ENCODE data around the gene LPCAT1.

LPCAT1 gene

DNA sequence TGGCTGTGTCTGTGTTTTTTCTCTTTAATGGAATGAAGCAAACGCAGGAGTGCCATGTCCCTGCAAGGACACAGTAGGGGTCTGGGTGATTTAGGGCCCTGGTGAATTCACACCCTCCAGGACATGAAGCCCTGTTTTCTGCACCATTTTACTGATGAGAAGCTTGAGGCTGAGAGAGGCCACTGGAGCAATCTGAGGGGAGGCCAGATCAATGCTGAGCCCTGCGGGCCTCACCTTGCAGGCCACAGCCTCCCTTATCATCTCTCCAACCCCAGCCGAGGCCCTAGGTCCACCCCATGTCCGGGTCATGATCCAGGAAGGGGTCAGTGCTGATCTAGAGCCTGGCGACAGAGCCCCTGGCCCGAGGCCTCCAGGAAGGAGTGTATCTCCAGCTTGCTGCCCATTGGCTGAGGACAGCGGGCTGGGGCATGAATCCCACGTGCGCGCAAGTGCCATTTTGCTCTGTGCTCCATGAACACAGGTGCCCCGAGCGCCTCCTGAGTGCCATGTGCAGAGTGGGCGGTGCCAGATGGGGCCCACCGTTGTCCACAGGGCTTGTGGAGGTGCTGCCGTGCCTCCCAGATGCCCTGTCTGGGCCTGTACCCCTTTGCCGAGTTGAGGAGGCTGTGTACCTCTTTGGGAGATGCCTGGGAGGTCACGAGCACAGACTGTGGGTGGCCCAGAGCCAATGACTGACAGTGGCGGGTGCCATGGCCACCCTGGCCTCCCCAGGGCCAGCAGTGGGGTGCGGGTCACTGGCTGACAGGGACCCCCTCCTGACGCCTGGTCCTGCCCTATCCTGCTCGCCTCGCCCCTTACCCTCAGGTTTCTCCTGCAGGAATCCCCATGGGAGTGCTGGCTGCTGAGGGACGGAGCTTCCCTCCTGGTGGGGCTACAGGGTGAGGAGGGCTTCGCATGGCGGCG lies 32.3 kb upstream of the LPCAT1 start:
- TF ChIP-seq CTCF (conservative IDR thresholded peaks at IDR 0.05) (no peak), ZFX (IDR thresholded peaks at IDR 0.05) (no peak)

GRCh38 chr5:1555011-1555807 lies 31.4 kb upstream of the LPCAT1 start:
- no peak overlapping the region for H3K27ac ChIP-seq
- TF ChIP-seq ZFX (IDR thresholded peaks at IDR 0.05) (no peak), CTCF (conservative IDR thresholded peaks at IDR 0.05) (no peak)

More for the DNA sequence above, 32.3 kb upstream of the LPCAT1 start:
- H3K27ac ChIP-seq, result no peak overlapping the region

DNA sequence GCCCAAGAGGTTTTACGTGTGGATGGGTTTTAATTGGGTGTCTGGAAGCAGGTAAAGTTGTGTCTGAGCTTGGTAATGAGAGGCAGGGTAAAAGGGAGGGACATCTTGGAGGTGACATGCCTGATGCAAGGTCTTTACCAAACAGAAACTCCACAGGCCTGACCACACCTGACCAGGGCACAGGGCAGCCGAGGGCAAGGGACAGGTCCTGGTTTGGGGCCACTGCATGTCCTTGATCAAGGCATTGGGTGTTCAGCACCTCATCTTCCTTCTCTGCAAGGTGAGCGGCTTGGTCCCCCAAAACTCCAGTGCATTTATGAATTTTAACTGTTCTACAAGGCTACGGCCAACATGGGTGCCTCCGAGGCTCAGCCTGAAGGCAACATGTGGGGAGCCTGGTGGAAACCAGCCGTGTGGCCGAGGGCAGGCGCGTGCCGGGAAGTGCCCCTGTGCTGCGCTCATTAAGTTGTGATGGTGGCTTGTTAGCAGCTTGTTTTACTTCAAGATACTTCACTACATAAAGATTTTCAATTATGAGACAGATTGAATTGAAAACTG lies 30.7 kb upstream of the LPCAT1 start:
- TF ChIP-seq CTCF (conservative IDR thresholded peaks at IDR 0.05) (no peak), ZFX (IDR thresholded peaks at IDR 0.05) (no peak)
- no peak overlapping the region for H3K27ac ChIP-seq

- TF ChIP-seq ZFX (IDR thresholded peaks at IDR 0.05) (no peak), CTCF (conservative IDR thresholded peaks at IDR 0.05) (no peak)
- H3K27ac ChIP-seq, result no peak overlapping the region
Observed at GRCh38 chr5:1553539-1554409, 30.0 kb upstream of the LPCAT1 start.

DNA sequence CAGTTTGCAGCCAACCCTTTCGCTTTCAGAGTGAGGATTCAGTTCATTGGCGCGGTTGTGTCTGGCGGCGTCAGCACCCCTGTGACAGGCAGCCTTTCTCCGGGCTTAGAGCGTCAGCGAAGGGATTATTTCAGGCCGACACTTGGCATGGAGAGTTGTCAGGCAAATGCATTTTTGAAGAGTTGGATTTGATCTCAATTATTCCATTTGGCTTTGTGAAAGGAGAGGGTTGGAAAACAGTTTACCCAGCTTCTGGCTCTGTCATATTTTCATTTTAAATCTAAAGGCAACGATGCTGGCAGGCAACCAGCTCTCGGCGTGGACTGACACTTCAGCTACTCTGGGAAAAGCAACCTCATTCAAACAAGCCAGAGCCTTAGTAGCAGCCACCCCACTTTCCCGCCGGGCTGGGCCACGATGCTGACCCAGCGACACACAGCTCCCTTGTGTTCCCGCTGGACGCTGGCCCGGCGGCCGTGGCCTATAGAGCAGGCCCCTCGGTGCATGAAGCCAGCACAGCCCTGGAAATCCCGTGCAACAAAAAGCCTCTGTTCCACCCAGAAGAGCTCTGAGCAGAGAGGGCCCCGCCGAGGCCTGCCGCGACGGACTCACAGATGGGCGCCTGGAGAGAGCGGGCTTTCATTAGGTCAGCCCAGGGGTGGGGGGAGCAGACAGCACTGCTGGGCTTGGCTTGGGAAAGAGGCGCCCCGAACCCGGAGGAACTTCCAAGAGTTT lies 28.9 kb upstream of the LPCAT1 start:
- H3K27ac ChIP-seq, result no peak overlapping the region
- TF ChIP-seq ZFX (IDR thresholded peaks at IDR 0.05) (no peak), CTCF (conservative IDR thresholded peaks at IDR 0.05) (no peak)

Measured in C4-2B (cell line).